Spleen (tissue), 7 donors: ENCODE measurements around the gene ZNF415.

Experiments used
- CTCF ChIP-seq, 11 experiments: fragments of 200-600 bp in 7 of 11; fragments of 450-650 bp in 4 of 11; sonication (generic) in 4 of 11; IDR thresholded peaks in 8 of 11; conservative IDR thresholded peaks in 3 of 11; 1 replicate in 7 of 11; 2 replicates in 4 of 11; pipeline versions ENCODE4 v1.4.0 to v1.8.0; 2016 to 2021; ENCODE audit warnings: antibody characterized with exemption in 11 of 11, inconsistent platforms in 4 of 11, mild to moderate bottlenecking in 1 of 11
- POLR2A ChIP-seq, 3 donors: fragments of 450-650 bp; IDR thresholded peaks; one replicate each; pipeline ENCODE4 v1.5.1; 2017; ENCODE audit warnings: antibody characterized with exemption in 3 of 3, mild to moderate bottlenecking in 1 of 3
- donor health status: DM: no; HTN: no; CAD: no; lungs with moderate emphysema.
- donor health status: DM: no; HTN: no; CAD: no.
- donor health status: DM: no; HTN: no; CAD: no.

- no peak for TF ChIP-seq POLR2A (IDR thresholded peaks at IDR 0.05)
- TF ChIP-seq CTCF (IDR thresholded peaks at IDR 0.05 in 8 of 11, conservative IDR thresholded peaks at IDR 0.05 in 3 of 11), result no peak
These were observed 44.6 kb downstream of the ZNF415 start for GRCh38 chr19:53088091-53088490.
